GM21723 (cell line): ENCODE results near the gene HOXB8.

Experiments used
- ATAC-seq: cut with Tn5 transposase; IDR thresholded peaks from one replicate; pipeline ENCODE4 v1.9.1; 2021; ENCODE audit warnings: mild to moderate bottlenecking, moderate library complexity; ENCODE audit not compliant: unreplicated experiment

The HOXB8 gene

DNA sequence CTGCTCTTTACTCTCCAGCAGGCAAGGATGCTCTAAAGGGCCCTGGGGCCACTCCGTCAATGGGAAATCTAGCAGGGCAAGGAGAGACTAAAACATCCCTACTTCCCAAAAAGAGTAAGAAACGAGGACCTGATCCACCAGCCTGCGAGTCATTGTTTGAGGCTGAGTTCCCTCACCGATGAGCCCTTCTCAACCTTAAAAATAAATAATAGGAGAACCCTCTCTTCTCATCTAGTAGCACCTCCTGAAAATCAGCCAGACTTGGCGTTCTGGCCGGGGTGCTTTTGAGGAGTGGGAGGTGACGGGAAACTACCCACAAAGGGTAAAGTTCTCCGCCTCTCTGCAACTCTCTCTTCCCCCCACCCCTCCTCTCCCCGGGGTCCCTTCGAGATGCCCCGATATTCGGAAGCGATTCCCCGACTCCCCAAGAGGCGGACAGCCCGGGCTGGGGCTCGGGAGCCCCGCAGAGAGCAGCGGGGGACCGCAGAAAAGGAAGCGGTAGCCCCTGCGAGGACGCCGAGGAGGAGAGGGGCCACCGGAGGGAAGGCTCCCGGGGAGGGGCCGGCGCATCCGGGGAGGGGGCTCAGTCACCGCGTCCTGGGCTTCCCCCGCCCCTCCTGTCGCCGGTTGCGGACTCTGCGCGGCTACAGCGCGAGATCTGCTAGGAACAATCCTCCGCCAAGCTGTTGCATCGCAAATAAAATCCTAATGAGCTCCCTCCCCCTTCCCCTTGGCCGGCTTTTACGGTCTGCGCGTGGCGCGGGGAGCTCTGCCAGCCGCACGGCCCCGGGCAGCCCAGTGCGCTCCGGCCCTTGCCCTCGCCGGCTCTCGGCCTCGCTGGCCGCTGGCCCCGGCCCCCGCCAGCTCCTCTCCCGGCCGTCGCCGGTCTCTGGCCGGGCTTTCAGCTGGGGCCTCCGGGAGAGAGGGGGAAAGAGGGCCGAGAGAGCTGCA lies 9.7 kb upstream of the HOXB8 start:
- ATAC-seq: no peak

DNA sequence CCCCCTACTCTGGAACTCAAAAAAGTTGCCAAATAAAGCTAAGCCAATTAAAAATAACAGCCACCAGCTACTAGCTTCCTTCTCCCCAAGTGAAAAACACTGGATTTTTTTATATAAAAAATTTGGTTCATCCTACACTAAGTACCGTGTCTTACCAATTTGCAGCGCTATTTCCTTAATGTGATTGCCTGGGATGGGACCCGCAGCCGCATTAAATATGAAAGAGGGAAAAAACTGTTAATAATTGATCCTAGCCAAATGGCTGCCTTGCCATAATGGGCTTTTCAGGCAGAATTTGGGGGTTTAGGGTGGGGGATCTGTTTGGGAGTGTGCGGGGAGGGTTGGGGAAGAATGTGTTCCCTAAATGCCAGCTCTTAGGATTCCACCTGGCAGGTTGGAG lies 9.0 kb upstream of the HOXB8 start:
- no peak for ATAC-seq

DNA sequence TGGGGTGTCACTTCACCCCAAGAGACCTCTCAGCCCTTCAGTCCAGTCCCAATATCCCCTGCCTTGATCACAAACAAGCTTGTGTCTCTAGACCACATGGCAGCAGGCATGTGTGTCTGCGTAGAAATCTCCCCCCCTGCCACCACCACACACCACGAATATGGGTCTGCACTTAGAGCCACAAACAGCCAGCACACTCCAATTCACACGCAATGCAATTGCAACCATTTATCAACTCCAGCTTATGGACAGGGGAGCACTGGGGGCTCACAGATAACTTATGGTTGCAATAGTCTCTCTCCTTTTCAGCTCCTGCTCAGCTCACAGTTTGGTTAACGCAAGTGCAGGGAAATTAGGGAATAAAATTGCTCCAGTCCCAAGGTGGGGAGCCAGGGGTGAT lies 8.5 kb upstream of the HOXB8 start:
- no peak for ATAC-seq

DNA sequence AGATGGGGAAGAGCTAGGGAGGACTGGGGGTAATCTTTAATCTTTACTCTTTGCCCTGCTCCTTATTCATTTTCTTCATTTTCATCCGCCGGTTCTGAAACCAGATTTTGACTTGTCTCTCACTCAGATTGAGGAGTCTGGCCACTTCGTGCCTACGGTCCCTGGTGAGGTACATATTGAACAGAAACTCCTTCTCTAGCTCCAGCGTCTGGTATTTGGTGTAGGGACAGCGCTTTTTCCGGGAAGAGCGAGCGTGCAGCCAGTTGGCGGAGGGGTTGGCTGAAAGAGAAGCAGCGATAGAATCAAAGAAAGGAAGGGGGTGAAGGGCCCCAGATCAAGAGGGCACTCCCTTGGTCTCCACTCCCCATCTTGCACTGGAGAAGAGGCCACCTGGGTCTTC lies 7.8 kb upstream of the HOXB8 start:
- ATAC-seq: no peak

DNA sequence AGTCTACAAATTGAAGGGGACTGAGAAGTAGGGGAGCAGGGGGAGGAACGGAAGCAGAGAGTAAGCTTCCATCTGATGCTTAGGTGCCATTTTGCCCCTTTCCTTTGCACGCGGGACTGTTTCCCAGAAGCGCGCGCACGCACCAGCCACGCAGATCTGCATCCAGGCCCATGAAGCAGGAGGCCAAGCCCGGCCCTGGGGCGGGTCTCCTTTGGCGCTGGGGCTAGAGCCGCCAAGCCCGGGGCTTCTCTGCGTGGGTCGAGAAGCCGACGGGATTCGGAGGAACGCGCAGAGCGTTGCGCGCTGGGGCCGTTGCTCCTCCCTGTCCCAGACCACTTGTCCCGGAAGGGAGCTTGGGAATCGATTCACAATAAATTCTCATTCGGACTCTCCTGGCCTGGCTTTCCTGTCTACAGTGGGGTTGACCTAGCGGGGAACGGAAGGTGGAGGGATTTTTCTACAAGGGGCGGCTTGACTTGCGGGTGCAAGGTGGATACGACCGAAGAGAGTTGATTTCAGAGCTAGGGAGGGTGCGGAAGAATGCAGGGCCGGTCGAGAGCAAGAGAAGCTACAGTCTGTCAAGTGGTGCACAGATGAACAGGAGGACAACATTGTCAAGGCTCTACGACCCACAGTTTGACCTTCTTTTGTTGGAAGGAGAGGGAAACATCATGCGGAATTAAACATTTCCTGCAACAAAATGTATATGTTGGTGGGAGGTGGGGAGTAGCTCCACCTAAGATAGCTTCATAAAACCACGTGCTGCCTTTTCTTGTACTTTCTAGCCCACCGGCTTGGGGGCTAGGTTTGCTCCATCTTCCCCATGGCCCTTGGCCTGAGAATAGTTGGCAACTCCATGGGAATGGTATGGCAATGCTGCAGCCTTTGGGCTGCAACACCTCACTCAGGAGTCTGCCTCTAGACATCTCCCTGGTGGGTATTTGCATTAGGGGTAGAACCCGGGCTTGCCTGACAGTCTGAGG lies 6.6 kb upstream of the HOXB8 start:
- ATAC-seq: no peak

DNA sequence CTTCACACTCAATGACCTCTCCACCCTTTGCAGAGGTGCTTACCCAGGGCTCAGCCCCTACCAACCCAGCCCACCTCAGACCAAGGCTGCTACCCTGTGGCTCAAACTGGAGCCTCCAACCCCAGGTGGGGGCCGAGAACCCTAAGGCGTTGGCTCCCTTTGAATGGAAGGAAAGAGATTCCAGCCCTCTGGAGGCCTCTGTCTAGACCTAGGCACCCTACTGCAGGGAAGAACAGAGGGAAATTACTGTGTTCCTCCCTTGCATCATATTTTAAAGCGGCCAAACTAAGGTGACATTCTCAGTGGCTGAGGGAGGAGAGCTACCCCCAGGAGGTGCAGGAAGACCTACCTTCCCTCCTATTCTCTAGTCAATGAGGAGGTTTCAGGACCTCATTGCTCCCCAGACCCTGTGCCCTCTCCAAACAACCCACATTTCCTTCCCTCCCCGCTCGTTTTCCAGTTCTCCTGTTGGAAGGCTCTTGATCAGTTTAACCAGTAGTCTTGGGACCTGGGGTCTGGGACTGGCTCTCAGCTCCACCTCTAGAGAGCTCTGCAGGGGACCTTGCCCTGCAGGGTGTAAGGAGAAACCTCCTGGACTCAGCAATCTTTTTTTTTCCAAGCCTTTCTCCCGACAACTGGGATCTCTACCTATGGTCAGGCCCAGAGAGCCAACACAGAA lies 5.5 kb upstream of the HOXB8 start:
- no peak for ATAC-seq

DNA sequence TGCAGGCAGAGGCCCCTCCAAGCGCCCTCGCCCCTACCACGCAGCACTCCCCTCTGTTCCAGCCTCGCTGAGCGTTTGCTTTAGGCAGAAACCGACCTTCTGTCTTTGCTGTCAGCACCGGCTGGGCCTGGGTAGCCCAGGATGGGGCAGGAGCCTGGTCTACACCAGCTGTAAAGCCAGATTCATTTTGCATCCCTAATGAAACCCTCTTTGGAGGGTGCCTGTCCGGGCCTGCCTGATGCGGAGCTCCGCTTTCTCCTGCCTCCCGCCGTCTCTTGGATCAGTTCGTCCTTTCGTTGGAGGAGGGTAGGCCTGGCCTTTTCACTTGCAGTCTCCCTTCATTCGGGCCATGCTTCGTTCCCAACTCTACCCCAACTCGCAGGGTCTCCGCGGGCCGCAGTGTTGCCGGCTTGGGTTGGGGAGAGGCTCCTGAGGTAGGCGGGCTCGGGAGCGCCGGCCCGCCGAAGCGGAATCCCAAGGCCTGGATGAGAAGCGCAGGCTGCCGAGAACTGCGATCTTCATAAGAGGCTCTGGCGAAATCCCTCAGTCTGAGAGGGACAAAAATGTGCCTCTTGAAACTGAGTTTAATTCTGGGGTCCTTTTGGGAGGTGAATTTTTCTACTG lies 4.8 kb upstream of the HOXB8 start:
- no peak for ATAC-seq

DNA sequence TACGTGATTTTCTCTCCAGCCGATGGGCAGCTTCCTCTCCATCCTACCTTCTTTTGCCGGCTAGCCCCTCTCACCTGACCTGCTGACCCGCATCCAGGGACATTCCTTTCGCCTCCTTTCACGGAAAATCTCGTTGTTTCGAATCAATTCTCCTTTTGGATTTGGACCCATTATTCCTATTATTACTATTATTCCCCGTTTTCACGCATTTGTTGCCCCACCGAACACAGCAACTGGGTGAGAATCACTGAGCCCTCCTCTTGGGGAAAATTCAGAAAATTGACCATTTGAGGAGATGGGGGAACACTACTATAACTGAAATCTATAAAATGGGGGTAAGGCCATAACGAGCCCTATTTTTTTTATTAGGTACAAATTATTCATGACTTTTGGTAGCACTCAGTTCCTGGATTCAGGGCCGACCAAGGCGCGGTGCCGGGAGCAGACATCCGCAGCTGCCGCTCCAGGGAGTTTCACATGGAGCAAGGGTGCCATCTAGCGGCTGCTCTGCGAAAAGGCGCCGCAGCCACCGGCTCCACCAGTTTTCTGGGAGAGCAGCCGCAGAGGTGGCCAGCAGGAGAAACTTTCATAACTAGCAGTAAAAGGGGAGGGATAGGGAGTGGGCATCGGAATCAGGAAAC lies 3.3 kb upstream of the HOXB8 start:
- no peak for ATAC-seq

DNA sequence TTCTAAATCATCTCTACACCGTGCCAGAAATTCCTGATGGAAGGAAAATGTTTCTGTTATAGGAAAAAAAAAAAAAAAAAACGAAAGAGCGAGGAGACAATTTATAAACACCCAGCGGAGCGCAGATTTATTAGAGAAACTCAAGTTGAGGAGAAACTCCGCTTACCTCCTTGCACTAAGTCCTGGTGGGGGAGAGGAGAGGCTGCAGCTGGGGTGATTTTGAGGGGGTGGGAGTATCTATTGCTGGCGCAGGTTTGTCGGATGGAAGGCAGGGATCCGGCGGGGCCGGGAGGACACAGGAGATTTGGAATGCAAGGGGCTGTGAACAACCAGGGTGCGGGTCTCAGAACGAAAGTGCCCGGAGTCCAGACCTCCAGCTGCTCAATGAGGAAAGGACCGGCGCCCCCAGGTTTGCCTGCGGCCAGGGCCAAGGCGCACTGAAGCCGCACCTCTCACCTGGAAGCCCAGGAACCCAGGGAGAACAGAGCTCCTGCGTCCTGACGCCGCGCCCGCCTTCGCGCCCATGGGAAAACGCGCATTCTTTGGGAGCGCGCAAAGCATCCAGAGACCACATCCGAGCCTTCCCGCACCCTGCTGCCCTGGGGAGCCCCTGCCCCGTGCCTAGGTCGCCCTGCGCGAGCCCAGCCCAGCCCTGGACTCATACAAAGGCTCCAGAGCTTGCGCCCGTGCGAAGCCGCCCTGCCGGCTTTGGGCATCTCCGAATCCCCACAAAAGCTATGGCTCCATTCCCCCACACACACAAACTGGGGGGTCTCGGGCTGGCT lies 2.6 kb upstream of the HOXB8 start:
- no peak for ATAC-seq

DNA sequence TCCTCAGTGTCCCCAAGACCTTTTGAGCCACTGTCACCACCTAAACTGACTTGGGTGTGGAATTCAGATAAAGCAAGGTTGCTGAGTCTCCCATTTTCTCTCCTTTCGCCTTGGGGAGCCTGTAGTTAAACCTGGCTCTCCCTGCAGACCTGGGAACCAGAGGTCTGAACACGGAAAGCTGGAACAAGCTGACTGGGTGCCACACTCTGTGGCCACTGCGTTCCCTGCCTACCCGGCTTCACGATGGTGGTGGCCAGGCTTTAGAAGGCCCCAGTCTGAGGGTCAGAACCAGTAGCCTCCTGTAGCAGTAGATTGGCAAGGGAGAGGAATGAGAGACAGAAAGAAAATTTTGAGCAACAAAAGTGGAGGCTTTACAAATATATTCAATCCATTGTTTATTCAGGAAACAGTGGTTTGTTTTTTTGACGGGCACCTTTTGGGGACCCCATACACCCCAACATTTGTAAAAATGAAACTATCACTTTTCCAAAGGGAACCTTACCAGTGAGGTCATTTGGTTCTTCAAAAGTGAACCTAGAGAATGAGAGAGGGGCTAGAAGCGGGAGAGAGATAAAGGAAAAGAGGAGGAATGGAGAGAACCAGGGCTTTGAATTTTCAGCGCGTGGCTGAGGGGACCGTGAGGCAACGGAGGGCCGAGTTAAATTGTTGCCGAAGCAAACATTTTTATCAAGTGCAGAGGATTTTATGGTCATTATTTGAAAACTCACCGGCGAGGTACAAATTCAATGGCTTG lies 1.8 kb upstream of the HOXB8 start:
- ATAC-seq: no peak

DNA sequence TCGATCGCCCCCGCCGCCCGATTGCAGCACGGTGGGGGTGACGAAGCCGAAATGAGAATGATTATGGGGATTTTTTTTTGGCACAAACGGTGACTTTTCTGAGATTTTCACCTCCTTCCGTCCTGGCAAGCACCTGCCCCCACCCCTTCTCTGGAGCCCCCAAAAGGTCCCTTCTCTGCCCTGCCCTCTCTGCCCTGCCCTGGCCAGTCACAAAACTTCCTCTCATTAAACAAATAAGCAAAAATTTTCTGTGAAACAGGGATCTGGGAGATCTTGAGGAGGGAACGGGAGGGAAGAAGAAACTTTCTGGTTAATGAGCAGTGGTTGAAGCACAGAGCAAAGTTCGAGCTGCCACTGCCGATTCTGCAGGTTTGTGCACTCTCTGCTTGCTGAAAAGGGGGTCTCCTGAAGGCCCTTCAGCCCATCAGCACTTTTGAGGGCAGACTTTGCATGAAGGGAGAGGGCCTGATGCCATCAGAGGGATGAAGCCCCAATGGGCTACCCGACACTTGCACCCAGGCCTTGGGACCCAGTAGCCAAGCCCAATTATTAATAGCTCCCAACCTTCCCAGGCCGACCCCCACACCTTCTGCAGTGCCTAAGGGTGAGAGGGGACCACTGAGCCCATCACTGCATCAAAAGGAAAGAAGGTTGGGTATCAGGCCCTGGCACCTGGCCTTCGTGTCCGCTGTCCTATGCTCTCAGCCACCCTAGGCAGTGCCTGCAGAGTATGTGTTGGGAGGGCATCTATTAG lies 1.0 kb upstream of the HOXB8 start:
- no peak for ATAC-seq

DNA sequence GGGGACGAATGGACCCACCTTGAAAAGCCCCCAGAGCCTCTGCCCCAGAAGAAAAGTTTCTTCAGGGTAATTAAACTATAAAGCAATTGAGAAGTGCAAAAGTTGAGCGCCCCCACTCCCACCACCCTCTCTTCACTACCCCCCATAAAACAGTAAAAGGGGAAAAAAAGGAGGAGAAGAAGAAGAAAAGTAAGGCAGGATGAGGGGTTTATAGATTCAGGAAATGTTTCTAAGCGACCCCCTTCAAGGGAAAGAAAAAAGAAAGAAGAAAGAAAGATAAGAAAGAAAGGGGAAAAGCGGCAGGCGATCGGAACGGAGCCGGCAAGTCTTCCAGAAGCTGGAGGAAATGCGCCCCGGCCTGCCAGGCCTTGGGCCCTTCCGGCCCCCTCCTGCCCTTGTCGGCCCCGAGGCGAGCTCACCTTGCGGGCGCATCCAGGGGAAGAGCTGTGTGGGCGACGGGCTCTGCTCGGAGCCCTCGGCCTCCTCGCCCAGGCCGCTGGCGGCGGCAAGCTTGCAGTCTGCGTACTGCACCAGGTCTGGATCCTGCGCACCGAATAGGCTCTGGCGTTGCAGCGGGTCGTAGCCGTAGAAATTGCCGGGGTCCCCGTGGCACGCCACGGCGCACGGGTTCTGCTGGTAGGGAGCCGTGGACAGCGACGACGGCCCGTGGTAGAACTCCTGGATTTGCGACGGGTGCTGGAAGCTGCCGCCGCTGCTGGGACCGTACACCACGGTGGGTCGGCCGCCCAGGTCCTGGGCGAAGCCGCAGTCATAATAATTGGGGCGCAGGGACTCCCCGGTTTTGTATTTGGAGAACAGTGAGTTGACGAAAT lies 1.0 kb downstream of the HOXB8 start:
- ATAC-seq: no peak

DNA sequence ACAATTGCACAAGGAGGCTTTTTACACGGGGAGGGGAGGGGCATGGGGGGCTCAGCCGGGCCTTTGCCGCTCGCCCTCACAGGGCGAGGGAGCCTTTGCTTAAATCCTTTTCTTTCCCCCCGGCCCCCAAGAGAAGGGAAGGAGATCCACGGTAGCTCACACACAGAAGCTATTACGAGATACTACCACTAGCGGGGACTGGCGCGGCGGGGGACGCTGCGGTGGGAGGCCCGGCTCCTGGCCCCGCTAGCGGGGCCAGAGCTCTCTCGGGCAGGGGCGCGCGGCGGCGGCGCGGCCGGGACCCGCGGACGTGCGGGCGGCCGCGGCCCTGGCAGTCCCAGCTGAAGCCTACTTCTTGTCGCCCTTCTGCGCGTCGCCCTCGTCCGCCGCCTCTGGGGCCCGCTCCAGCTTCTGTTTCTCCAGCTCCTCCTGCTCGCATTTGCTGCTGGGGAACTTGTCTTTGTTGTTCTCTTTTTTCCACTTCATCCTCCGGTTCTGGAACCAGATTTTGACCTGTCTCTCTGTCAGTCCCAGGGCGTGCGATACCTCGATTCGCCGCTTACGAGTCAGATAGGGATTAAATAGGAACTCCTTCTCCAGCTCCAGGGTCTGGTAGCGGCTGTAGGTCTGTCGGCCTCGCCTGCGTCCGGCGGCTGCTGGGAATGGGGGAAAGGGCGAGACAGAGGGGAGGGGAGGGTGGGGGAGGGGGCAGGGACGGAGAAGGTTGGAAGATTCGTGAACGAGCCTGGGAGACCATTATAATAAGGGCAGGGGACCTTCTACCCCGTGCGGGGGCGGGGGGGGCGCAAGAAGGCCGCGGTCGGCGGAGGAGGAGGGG lies 2.0 kb downstream of the HOXB8 start:
- no peak for ATAC-seq

DNA sequence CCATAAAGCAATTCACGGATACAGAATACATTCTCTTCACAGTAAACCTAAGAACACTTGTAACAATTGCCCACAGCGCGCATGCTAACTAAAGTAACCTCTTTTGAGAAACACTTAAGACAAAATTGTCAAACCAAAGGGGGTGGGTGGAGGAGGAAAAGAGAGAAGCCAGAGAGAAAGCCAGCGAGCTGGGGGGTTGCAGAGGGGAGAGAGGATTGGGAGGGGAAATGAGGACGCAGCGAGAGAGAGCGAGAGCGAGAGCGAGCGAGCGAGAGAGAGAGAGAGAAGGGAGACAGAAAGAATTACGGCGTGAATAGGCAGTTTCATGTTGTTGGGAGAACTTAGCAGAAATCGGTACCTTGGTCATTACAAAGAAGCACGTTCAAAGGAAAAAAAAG lies 2.6 kb downstream of the HOXB8 start:
- no peak for ATAC-seq

DNA sequence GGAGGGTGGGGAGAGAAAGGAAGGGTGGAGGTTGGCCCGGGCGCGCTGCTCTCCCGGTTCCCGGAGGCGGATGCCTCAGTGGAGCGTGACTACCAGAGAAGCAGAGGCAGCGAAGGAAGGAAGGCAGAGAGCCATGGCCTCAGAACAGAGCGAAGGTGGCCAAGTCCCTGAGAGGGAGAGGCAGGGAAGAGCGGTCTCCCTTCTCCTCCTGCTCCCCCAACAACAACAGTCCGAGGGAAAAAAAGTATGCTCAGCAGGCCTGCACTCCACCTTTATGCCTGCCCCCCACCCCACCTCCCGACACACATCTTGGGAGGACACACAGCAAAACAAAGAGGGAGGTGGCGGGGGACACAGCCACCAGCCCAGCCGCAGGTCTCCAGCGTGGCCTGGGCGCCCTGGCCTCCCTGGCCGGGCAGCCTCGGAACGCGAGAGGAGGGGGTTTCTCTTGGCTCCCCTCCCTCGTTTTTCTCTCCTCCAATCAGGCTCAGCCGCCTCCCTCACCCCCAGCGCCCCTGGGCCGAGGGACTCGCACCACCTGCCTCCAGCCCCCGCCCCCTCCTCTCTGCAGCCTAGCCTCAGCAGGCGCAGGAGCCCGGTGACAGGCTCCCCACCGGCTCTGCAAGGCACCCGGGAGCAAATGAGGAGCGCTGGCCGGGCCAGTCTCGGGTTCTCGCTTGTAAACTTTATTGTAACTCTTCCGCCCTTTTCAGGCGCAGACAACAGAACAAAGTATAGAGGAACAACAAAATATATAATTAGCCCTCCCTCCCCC lies 3.2 kb downstream of the HOXB8 start:
- no peak for ATAC-seq
